ENCODE data around the gene CABP4. TPM values are rescaled to one million over a fixed set of nuclear protein-coding genes. Genes with fewer than 3 reads are reported as not detected.
A peak's percentile ranks its signal among the peaks of the same experiment; 100 is the strongest.

The CABP4 gene
- total RNA-seq, 8 experiments from 2014 or later, result 0.16 to 0.62 (median 0.20) TPM; not detected in 1

DNA sequence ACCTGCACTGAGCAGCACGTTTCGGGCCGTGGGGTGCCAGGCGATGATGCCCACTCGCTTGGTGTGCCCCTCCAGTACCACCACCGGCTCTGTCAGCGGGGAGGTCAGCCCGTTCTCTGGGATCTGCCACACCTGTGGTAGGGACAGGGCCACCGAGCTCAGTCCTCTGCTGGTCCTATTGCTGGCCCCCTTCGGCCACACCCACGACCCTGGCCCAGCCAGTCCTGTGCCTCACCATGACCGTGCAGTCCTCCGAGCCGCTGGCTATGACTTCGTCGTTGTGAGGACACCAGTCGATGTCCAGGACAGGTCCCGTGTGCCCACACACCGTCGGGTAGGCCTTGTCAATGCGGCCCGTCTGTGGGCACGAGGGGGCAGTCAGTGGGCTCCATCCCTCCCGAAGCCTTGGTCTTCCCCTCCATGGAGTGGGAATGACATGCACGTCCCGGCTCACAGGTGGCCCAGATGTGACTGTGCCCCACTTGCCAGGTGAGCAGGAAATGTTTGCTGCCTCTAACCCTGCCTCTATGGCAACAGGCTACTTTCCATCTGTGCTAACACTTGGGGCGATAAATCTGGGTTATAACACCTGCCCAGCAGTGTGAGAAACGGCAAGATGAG lies 13.3 kb upstream of the CABP4 start:
- H3K27ac ChIP-seq, result no peak overlapping the region
- H3K4me1 ChIP-seq (replicated peaks in 1 of 2), result peaks cover 0 to 6% of the 10 kb centered on the region in 2 donors
- in situ Hi-C loops (cut with MboI; ENCODE audit: low pct_unique_long_range_greater_than_20kb in 2 of 9, low sequenced_read_pairs in 9 of 9, unreplicated experiment in 9 of 9), result no loop called here
- no peak for ATAC-seq (replicated peaks in 6 of 8)
- WGBS, 10 experiments, result 40 to 100% (median 100%) methylated on average over 1 to 12 of the region's 28 CpGs; no CpG with 5 or more reads in 5 of the 10 experiments
- H3K4me3 ChIP-seq, result no peak overlapping the region

DNA sequence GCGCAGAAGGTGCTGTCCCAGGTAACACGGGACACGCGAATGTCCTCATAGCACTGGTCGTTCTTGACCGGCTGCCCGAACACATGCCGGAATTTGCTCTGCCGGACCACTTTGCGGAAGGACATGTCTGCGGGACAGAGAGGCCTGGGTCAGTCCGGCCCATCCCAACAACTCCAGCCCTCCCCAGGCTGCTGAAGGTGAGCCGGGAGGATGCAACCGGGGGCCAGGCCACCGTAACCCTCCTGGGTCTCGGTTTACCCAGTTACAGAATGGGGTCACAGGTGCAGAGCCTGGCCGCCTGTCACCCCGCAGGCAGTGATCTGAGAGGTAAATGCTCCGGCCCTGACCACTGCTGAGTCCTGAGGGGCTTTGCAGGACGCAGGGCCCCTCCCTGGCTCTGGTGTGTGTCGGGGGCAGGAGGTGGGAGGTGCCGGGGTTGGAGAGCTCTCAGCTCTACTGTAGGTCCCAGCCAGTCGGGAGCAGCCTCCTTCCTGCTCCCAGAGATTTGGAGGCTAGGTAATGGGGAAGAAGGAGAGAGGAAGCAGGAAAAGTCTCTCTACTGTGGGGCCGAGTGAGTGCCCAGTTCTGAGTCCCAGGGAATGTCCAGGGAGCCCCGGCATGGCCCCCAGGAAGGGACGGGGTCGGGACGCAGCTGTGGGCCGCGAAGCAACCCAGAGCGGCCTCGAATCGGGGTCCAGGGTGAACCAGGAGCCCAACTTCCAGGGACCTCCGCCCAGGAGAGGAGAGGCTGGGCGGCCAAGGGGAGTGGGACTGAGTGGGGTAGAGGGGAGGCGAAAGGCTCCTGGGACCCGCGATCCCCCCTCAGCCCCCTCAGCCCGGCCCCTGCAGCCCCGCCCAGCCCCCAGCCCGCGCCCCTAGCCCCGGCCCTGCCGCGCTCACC lies 12.4 kb upstream of the CABP4 start:
- in situ Hi-C loops (cut with MboI; ENCODE audit: low pct_unique_long_range_greater_than_20kb in 2 of 9, low sequenced_read_pairs in 9 of 9, unreplicated experiment in 9 of 9), result no loop called here
- ATAC-seq (replicated peaks in 6 of 8), result peak; percentile 15 to 61 (median 54)
- 0 to 85% (median 0%) methylated on average over 1 to 4 of the region's 45 CpGs; no CpG with 5 or more reads in 5 of the 10 experiments for whole genome bisulfite sequencing, 10 experiments
- H3K4me3 ChIP-seq, result peak overlapping the region; percentile 50 to 99 (median 91)
- H3K27ac ChIP-seq, result peak overlapping the region; percentile 72 to 80
- H3K4me1 ChIP-seq (replicated peaks in 1 of 2), result peaks cover 0 to 6% of the 10 kb centered on the region in 2 donors

DNA sequence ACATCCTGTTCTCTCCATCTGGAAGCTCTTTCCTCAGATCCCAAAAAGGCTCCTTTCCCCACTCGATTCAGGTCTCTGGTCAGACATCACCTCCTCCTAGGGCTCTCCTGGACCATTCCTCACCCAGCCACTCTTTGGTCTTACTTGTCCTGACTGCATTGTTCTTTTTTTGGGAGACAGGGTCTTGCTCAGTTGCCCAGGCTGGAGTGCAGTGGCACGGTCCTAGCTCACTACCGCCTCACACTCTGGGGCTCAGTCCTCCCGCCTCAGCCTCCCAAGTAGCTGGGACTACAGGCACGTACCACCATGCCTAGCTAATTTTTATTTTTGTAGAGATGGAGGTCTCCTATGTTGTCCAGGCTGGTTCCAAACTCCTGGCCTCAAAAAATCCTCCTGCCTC lies 9.6 kb upstream of the CABP4 start:
- in situ Hi-C loops (cut with MboI; ENCODE audit: low pct_unique_long_range_greater_than_20kb in 2 of 9, low sequenced_read_pairs in 9 of 9, unreplicated experiment in 9 of 9), result no loop called here
- H3K4me3 ChIP-seq, result no peak overlapping the region
- H3K4me1 ChIP-seq (replicated peaks in 1 of 2), result peaks cover 0 to 6% of the 10 kb centered on the region in 2 donors
- 50 to 100% (median 66%) methylated on average over 1 to 4 of the region's 5 CpGs; no CpG with 5 or more reads in 4 of the 10 experiments for WGBS, 10 experiments
- no peak for ATAC-seq (replicated peaks in 6 of 8)
- H3K27ac ChIP-seq, result no peak overlapping the region

DNA sequence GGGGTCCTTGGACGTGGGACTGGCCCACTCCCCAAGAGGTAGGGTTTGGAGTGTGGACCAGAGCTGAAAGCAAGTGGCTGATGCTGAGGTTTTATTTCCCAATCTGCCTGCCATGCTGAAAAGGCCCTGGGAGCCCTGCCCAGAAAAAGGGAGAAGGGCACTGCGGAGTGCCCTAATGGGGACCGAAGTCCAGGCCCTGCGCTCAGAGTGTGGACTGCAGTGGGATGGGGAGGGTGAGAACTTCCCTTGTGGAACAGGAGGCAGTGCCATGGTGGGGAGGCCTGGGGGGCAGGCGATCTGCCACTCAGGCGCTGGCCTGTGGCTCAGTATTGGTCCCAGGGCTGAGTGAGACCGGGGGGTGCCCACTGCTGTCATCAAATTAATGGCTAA lies 6.9 kb upstream of the CABP4 start:
- Histone ChIP-seq H3K4me1 (replicated peaks in 1 of 2) (no peaks in the 10 kb centered on the region), H3K27ac (no peak overlapping the region), H3K4me3 (no peak overlapping the region)
- 93 to 100% (median 100%) methylated on average over 1 to 3 of the region's 7 CpGs; no CpG with 5 or more reads in 5 of the 10 experiments for WGBS, 10 experiments
- in situ Hi-C loops (cut with MboI; ENCODE audit: low pct_unique_long_range_greater_than_20kb in 2 of 9, low sequenced_read_pairs in 9 of 9, unreplicated experiment in 9 of 9), result no loop called here
- ATAC-seq (replicated peaks in 6 of 8), result no peak

DNA sequence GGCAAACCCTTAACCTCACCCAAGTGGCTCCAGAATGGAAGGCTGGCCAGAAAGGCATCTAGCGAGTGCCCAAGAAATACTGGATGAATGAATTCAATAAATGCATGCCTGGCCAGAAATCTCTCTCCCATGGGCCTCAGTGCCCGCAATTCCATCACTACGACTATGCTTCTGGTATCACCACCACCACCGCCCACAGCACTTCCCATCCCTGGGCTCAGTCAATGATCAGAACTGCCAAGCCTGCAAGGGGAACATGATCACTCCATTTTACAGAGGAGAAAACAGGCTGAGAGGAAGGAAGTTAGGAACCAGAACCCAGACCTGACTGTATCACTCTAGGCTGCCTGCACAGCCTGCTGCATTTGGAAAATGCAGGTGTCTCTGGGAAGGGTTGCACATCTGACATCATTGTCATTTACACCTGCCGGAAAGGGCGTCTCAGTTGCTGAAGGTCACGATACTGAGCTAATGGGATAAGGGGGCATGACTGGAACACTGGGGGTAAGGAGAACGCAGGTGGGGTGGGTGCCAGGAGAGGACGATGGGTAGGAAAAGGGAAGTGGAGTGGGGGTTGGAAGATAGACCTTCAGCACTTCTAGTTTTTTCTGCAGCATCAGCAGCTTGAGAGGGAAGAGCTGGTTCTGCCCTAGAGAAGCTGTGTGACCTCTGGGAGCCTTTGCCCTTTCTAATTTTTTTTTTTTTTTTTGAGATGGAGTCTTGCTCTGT lies 5.9 kb upstream of the CABP4 start:
- H3K27ac ChIP-seq, result no peak overlapping the region
- H3K4me1 ChIP-seq (replicated peaks in 1 of 2), result no peaks in the 10 kb centered on the region
- no peak overlapping the region for H3K4me3 ChIP-seq
- 50 to 100% (median 93%) methylated on average over 1 to 7 of the region's 9 CpGs; no CpG with 5 or more reads in 2 of the 10 experiments for WGBS, 10 experiments
- in situ Hi-C loops (cut with MboI; ENCODE audit: low pct_unique_long_range_greater_than_20kb in 2 of 9, low sequenced_read_pairs in 9 of 9, unreplicated experiment in 9 of 9), result no loop called here
- ATAC-seq (replicated peaks in 6 of 8), result no peak

DNA sequence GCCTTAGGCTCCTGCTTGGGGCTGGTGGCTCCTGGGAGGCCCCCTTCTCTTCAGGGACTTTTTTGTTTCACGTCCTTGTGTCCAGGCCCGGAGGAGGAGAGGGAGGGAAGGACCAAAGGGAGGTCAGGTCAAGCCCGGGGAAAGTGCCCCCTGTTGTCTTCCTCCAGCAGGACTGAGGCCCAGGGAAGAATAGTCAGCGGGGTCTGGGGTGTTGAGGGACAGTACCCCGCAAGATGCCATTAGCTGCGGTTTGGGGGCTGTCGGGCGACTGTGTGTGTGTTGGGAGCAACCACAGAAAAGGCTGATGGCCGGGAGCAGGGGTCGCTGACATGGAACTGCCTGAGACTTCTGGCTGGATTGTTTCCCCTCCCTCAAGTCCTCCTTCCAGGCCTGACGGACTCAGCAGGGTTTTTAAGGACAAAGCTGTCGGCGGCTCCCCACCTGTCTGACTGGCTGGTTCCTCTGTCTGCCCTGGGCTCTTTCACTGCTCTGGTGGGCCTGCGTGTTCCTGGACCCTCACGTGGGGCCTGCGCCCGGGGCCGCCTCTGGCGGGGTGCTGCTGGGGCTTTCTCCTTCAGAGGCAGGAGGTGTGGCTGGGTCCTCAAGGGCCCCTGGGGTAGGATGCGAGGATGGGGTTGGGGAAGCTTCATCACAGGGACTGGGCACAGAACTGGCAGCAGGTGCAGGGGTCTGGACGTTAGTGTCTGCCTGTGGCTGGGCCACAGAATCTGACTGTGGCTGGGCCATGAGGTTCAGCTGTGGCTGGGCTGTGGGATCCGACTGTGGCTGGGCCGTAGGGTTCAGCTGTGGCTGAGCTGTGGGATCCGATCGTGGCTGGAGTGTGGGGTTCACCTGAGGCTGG lies 4.1 kb upstream of the CABP4 start:
- H3K4me1 ChIP-seq (replicated peaks in 1 of 2), result peaks cover 0 to under 1% of the 10 kb centered on the region in 2 donors
- H3K4me3 ChIP-seq, result no peak overlapping the region
- 30 to 73% (median 50%) methylated on average over 1 to 11 of the region's 25 CpGs; no CpG with 5 or more reads in 5 of the 10 experiments for WGBS, 10 experiments
- in situ Hi-C loops (cut with MboI; ENCODE audit: low pct_unique_long_range_greater_than_20kb in 2 of 9, low sequenced_read_pairs in 9 of 9, unreplicated experiment in 9 of 9), result no loop called here
- no peak overlapping the region for H3K27ac ChIP-seq
- no peak for ATAC-seq (replicated peaks in 6 of 8)

DNA sequence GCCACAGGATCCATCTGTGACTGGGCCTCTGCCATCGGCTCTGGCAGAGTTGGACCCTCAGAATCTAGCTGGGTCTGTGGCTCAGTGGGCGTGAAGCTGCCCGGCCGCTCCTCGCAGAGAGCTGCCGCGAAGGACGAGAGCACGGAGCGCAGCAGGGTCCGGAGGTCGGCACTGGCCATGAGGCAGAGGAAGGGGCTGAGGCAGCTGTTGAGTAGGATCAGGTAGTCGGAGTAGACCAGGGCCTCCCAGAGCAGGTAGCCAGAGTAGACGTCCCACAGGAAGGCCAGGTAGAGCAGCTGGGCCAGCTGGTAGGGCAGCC lies 3.5 kb upstream of the CABP4 start:
- WGBS, 10 experiments, result 70 to 100% (median 100%) methylated on average over 1 to 2 of the region's 14 CpGs; no CpG with 5 or more reads in 7 of the 10 experiments

DNA sequence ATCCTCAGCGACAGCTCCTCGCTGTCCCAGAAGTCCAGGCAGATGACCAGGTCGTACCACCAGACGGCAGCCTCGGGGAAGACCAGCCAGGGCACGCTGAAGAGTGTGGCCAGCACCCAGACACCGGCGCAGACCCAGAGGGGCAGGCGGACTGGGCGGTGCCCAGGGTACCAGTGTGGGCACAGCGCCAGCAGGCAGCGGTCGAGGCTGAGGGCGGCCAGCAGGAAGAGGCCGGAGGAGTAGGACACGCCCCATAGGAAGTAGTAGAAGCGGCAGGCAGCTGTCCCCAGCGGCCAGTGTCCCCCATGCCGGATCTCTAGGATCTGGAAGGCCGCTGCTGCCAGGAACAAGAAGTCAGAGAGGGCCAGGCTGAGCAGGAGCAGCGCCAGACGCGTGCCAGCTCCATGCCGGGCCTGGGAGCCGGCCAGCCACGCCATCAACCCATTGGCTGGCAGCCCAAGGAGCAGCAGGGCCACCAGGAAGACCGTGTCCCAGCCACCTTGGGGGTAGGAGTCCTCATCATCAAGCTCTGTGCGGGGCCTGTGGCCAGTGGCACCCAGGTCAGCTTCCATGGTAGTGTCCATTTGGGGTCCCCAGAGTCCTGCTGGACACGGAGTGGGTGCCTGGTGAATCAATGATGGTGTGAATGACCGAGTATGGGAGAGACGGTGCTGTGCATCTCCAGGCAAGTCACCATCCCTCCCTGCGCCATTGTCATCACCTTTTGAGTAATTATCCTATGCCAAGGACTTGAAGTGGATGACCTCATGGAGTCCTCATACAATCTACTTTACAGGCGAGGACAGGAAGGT lies 2.8 kb upstream of the CABP4 start, which contains the start of gene GPR152:
GPR152 (minus strand) TSS at position 589 of the 812 bp plus-strand sequence; CDS start at position 584, 5 bp downstream.
- Histone ChIP-seq H3K4me3 (no peak within 1 kb of the TSS), H3K4me1 (replicated peaks in 1 of 2) (peaks cover 0 to 6% of the 10 kb centered on the region in 2 donors), H3K27ac (no peak within 1 kb of the TSS)
- 50 to 100% (median 92%) methylated on average over 1 to 19 of the region's 33 CpGs; no CpG with 5 or more reads in 3 of the 10 experiments for WGBS, 10 experiments
- in situ Hi-C loops (cut with MboI; ENCODE audit: low pct_unique_long_range_greater_than_20kb in 2 of 9, low sequenced_read_pairs in 9 of 9, unreplicated experiment in 9 of 9), result no loop called here
- ATAC-seq (replicated peaks in 6 of 8), result no peak

More for the DNA sequence above, 3.5 kb upstream of the CABP4 start:
- ATAC-seq (replicated peaks in 6 of 8), result no peak
- peaks cover 0 to 6% of the 10 kb centered on the region in 2 donors for H3K4me1 ChIP-seq (replicated peaks in 1 of 2)
- H3K4me3 ChIP-seq, result no peak overlapping the region
- in situ Hi-C loops (cut with MboI; ENCODE audit: low pct_unique_long_range_greater_than_20kb in 2 of 9, low sequenced_read_pairs in 9 of 9, unreplicated experiment in 9 of 9), result no loop called here
- no peak overlapping the region for H3K27ac ChIP-seq

DNA sequence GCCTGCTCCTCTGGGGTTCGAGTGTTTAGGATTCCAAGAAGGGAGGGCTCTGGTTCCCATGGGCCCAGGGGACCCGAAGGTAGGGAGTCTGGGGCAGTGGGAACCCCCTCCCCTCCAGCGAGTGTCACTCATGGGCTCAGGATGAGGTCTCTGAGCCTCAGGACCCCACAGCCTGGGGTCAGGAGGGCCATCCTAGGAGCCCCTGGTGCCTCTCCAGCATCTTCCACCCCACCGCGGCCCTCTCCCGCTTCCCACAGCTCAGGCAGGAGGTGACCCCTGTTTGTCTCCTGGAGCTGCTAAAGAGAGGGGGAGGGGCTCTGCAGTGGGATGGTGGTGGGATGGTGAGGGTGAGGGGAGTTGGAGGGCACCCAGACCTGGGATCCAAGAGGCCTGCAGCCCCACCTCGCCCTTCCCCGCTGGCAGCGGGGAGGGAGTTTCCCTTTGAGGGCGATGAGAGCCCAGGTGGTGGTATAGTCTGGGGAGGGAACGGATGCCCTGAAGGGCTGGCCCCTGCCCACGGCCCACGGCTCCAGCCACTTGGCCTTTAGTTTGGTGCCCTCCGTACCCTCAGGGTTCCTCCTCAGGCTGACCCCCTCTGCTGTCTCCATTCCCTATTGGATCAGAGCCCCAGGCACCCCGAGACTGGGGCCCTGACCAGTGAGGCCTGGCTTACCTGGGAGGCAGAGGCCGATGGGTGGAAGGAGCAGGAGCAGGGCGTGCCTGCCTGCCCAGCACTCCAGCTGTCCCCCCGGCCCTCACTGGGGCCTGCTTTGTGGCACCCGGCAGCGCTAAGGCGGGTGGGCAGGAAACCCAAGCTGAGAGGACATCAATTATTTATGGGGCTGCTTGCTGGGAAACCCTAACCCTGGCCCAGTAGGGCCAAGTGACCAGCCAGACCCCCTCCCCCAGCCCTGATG lies 1.1 kb upstream of the CABP4 start:
- H3K4me1 ChIP-seq (replicated peaks in 1 of 2), result peaks cover 0 to 6% of the 10 kb centered on the region in 2 donors
- 60 to 87% (median 83%) methylated on average over 1 to 3 of the region's 21 CpGs; no CpG with 5 or more reads in 7 of the 10 experiments for WGBS, 10 experiments
- no peak overlapping the region for H3K4me3 ChIP-seq
- ATAC-seq (replicated peaks in 6 of 8), result no peak
- in situ Hi-C loops (cut with MboI; ENCODE audit: low pct_unique_long_range_greater_than_20kb in 2 of 9, low sequenced_read_pairs in 9 of 9, unreplicated experiment in 9 of 9), result no loop called here
- no peak overlapping the region for H3K27ac ChIP-seq

DNA sequence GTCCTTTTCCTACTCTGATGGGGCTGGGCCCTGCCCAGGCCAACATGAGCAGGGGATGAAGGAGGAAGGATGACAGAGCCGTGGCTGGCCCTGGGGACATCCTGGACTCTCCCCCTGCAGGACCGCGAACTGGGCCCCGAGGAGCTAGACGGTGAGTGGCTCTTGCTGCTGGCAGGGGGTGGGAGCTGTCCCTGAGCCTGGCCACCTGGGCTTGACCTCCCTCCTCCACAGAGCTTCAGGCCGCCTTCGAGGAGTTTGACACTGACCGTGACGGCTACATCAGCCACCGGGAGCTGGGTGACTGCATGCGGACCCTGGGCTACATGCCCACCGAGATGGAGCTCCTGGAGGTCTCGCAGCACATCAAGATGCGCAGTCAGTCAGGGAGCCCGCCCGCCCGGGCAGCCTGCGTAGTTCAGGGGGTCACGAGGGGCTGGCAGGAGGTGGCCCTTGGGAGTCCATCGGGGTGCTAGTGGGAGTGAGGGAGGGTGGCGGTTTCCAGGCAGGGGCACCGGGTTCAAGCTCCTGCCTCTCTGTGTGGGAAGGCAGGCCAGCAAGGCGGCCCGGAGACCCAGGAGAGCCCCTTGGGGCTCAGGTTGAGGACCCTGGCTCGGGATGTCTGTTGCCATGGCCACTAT lies 1.0 kb downstream of the CABP4 start:
- Histone ChIP-seq H3K4me1 (replicated peaks in 1 of 2) (peaks cover 0 to 6% of the 10 kb centered on the region in 2 donors), H3K27ac (no peak overlapping the region), H3K4me3 (no peak overlapping the region)
- in situ Hi-C loops (cut with MboI; ENCODE audit: low pct_unique_long_range_greater_than_20kb in 2 of 9, low sequenced_read_pairs in 9 of 9, unreplicated experiment in 9 of 9), result no loop called here
- WGBS, 10 experiments, result 0 to 90% (median 81%) methylated on average over 1 to 4 of the region's 25 CpGs; no CpG with 5 or more reads in 6 of the 10 experiments
- peak in 4 of 8 experiments; percentile 10 to 15 (median 12) for ATAC-seq (replicated peaks in 6 of 8)
